Esophagus (tissue), 2 donors: ENCODE results near the gene FAM174C. TPM values are rescaled to one million over a fixed set of nuclear protein-coding genes. Genes with fewer than 3 reads are reported as not detected.

ENCODE experiments used
- H3K27ac ChIP-seq, 2 donors: one replicate each; pipeline ENCODE4 v1.5.1; 2013; ENCODE audit warnings: low read depth in 2 of 2, mild to moderate bottlenecking in 2 of 2, inconsistent platforms in 1 of 2, low read length in 1 of 2, moderate library complexity in 1 of 2
- H3K27me3 ChIP-seq, 2 donors: one replicate each; pipeline ENCODE4 v1.6.1; 2013; ENCODE audit warnings: low read length in 2 of 2, control low read depth in 1 of 2, mild to moderate bottlenecking in 1 of 2; ENCODE audit not compliant: insufficient read depth in 2 of 2, control insufficient read depth in 1 of 2
- H3K36me3 ChIP-seq, 2 donors: one replicate each; pipeline ENCODE4 v1.6.1; 2013; ENCODE audit warnings: low read length in 1 of 2; ENCODE audit not compliant: control insufficient read depth in 2 of 2, insufficient read depth in 2 of 2
- H3K4me1 ChIP-seq, 2 donors: one replicate each; pipeline ENCODE4 v1.6.1; 2013; ENCODE audit warnings: low read length in 1 of 2; ENCODE audit not compliant: control insufficient read depth in 2 of 2, insufficient read depth in 2 of 2
- H3K4me3 ChIP-seq, 2 donors: one replicate each; pipeline ENCODE4 v1.5.1; 2013; ENCODE audit warnings: low read length in 2 of 2, mild to moderate bottlenecking in 2 of 2, low read depth in 1 of 2, moderate library complexity in 1 of 2
- H3K9me3 ChIP-seq, 2 donors: one replicate each; pipeline ENCODE4 v1.6.1; 2013; ENCODE audit warnings: mild to moderate bottlenecking in 2 of 2, low read depth in 1 of 2, low read length in 1 of 2, moderate library complexity in 1 of 2; ENCODE audit not compliant: control insufficient read depth in 2 of 2, insufficient read depth in 1 of 2
- WGBS, 2 donors: extraction: QIAGEN DNeasy Blood & Tissue Kit; methylation state at CpG; one replicate each; pipeline ENCODE4 v1.1.7; 2013; 5-methylcytosine and 5-hydroxymethylcytosine counted together
- polyA plus RNA-seq, 2 donors: library from polyadenylated mRNA; stranded (reverse); fragments of 200-250 nt; gene quantifications; one replicate each; pipeline ENCODE4 v1.2.3, GENCODE V29; 2013
- donor health status: healthy with polysubstance abuse.
- donor health status: Bipolar disorder and iron deficiency.

Gene FAM174C
- polyA plus RNA-seq, 2 donors: 45.8 to 46.7 TPM

GRCh38 chr19:1255186-1256161, 19.9 kb upstream of the FAM174C start:
- WGBS, 2 donors: 77 to 83% methylated on average over 50 to 52 of the region's 52 CpGs
- Histone ChIP-seq H3K4me3 (no peak overlapping the region), H3K36me3 (peaks cover 16 to 39% of the 10 kb centered on the region in 2 donors), H3K4me1 (peaks cover 12 to 37% of the 10 kb centered on the region in 2 donors), H3K9me3 (no peaks in the 10 kb centered on the region), H3K27me3 (no peaks in the 10 kb centered on the region), H3K27ac (peak overlapping the region; percentile 98 to 99)

GRCh38 chr19:1256646-1257474, 18.5 kb upstream of the FAM174C start:
- peaks cover 16 to 36% of the 10 kb centered on the region in 2 donors for H3K36me3 ChIP-seq
- H3K4me1 ChIP-seq: peaks cover 13 to 44% of the 10 kb centered on the region in 2 donors
- 74 to 86% methylated on average over 44 to 46 of the region's 46 CpGs for WGBS, 2 donors

GRCh38 chr19:1257475-1258162, 17.7 kb upstream of the FAM174C start:
- Histone ChIP-seq H3K9me3 (no peaks in the 10 kb centered on the region), H3K36me3 (peaks cover 16 to 34% of the 10 kb centered on the region in 2 donors), H3K4me1 (peaks cover 16 to 48% of the 10 kb centered on the region in 2 donors), H3K4me3 (no peak overlapping the region), H3K27ac (peak overlapping the region; percentile 72 to 94), H3K27me3 (no peaks in the 10 kb centered on the region)
- 52 to 64% methylated on average over 23 of the region's 23 CpGs for WGBS, 2 donors

More at GRCh38 chr19:1256646-1257474, 18.5 kb upstream of the FAM174C start:
- no peaks in the 10 kb centered on the region for H3K9me3 ChIP-seq
- H3K4me3 ChIP-seq: no peak overlapping the region
- H3K27me3 ChIP-seq: no peaks in the 10 kb centered on the region
- H3K27ac ChIP-seq: peak overlapping the region; percentile 72 to 94

GRCh38 chr19:1258163-1258492, 17.2 kb upstream of the FAM174C start:
- peaks cover 16 to 34% of the 10 kb centered on the region in 2 donors for H3K36me3 ChIP-seq
- H3K27me3 ChIP-seq: no peaks in the 10 kb centered on the region
- H3K4me3 ChIP-seq: no peak overlapping the region
- H3K27ac ChIP-seq: peak overlapping the region; percentile 72 to 94
- H3K9me3 ChIP-seq: no peaks in the 10 kb centered on the region
- WGBS, 2 donors: 56 to 66% methylated on average over 8 of the region's 8 CpGs
- H3K4me1 ChIP-seq: peaks cover 19 to 52% of the 10 kb centered on the region in 2 donors

- H3K27me3 ChIP-seq: no peaks in the 10 kb centered on the region
- H3K4me1 ChIP-seq: peaks cover 18 to 47% of the 10 kb centered on the region in 2 donors
- WGBS, 2 donors: 10 to 19% methylated on average over 15 of the region's 15 CpGs
- H3K36me3 ChIP-seq: peaks cover 16 to 34% of the 10 kb centered on the region in 2 donors
- no peaks in the 10 kb centered on the region for H3K9me3 ChIP-seq
- H3K4me3 ChIP-seq: peak overlapping the region in 1 of 2 donors; percentile 5
- H3K27ac ChIP-seq: peak overlapping the region; percentile 94 to 98
Observed at GRCh38 chr19:1258707-1259205, 16.6 kb upstream of the FAM174C start.

GRCh38 chr19:1259206-1259875, 16.0 kb upstream of the FAM174C start:
- 12 to 15% methylated on average over 17 of the region's 17 CpGs for WGBS, 2 donors
- Histone ChIP-seq H3K27ac (peak overlapping the region; percentile 94 to 98), H3K4me1 (peaks cover 12 to 44% of the 10 kb centered on the region in 2 donors), H3K4me3 (peak overlapping the region; percentile 5 to 9), H3K27me3 (no peaks in the 10 kb centered on the region), H3K9me3 (no peaks in the 10 kb centered on the region), H3K36me3 (peaks cover 12 to 30% of the 10 kb centered on the region in 2 donors)

- Histone ChIP-seq H3K27me3 (no peaks in the 10 kb centered on the region), H3K9me3 (no peaks in the 10 kb centered on the region), H3K36me3 (peaks cover 12 to 22% of the 10 kb centered on the region in 2 donors), H3K4me3 (peak overlapping the region; percentile 8 to 20), H3K27ac (peak overlapping the region; percentile 94 to 98), H3K4me1 (peaks cover 12 to 45% of the 10 kb centered on the region in 2 donors)
- WGBS, 2 donors: 9 to 12% methylated on average over 18 to 33 of the region's 33 CpGs
Observed at GRCh38 chr19:1259876-1260748, 15.2 kb upstream of the FAM174C start.
